ENCODE measurements around the gene FGF2.
"Not testable (repeated sequence)": the region's sequence is repeated elsewhere in the genome, so short reads cannot be mapped to it uniquely, and the experiment has no call there.

Gene FGF2

DNA sequence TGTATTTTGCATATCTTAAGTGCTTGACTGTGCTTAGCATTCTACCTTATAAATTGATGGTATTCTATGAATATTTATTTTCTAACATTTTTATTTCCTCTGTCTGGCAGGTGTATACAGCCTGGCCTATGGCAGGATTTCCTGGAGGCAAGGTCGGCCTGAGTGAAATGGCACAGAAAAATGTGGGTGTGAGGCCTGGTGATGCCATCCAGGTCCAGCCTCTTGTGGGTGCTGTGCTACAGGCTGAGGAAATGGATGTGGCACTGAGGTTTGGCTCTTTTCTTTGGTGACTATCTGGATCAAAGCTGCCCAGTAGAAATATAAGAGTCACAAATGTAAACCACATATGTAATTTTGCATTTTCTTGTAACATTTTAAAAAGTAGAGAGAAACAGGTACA, 102.3 kb downstream of the FGF2 start:
- TF ChIP-seq, protein P1, sequence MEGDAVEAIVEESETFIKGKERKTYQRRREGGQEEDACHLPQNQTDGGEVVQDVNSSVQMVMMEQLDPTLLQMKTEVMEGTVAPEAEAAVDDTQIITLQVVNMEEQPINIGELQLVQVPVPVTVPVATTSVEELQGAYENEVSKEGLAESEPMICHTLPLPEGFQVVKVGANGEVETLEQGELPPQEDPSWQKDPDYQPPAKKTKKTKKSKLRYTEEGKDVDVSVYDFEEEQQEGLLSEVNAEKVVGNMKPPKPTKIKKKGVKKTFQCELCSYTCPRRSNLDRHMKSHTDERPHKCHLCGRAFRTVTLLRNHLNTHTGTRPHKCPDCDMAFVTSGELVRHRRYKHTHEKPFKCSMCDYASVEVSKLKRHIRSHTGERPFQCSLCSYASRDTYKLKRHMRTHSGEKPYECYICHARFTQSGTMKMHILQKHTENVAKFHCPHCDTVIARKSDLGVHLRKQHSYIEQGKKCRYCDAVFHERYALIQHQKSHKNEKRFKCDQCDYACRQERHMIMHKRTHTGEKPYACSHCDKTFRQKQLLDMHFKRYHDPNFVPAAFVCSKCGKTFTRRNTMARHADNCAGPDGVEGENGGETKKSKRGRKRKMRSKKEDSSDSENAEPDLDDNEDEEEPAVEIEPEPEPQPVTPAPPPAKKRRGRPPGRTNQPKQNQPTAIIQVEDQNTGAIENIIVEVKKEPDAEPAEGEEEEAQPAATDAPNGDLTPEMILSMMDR (conservative IDR thresholded peaks at IDR 0.05; ENCODE audit: low read depth, low read length): no peak

GRCh38 chr4:122930862-122931261, 104.2 kb downstream of the FGF2 start:
- TF ChIP-seq, protein P1 (conservative IDR thresholded peaks at IDR 0.05; ENCODE audit: low read depth, low read length): peak; percentile 12
- no peak for DNase-seq (ENCODE audit: low read depth)
- H3K4me3 ChIP-seq (ENCODE audit: low read length): no peak overlapping the region

More for the DNA sequence above, 102.3 kb downstream of the FGF2 start:
- no peak for DNase-seq (ENCODE audit: low read depth)
- no peak overlapping the region for H3K4me3 ChIP-seq (ENCODE audit: low read length)

DNA sequence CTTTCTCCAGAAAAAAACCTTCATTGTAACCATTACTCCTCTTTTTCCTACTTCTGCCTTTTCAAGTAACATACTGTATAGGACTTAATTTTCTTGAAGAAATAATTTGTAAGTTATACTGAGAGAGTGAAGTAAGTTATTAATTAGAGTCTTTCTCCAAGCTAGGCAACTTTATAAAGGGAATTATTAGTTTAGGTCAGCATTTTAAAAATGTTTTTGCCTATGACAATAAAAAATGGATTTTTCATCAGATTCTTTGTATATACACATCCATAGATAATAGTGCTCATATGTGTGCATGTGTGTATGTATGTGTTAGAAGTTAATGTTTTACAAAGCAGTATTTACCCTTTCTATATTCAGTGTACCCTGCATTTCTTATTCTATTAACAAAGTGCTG, 106.1 kb downstream of the FGF2 start:
- TF ChIP-seq, protein P1 (conservative IDR thresholded peaks at IDR 0.05; ENCODE audit: low read depth, low read length): no peak
- H3K4me3 ChIP-seq (ENCODE audit: low read length): no peak overlapping the region
- DNase-seq (ENCODE audit: low read depth): no peak

DNA sequence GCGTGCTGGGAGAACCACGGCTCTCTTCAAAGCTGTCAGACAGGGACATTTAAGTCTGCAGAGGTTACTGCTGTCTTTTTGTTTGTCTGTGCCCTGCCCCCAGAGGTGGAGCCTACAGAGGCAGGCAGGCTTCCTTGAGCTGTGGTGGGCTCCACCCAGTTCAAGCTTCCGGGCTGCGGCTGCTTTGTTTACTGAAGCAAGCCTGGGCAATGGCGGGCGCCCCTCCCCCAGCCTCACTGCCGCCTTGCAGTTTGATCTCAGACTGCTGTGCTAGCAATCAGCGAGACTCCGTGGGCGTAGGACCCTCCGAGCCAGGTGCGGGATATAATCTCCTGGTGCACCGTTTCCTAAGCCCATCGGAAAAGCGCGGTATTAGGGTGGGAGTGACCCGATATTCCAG, 118.5 kb downstream of the FGF2 start:
- DNase-seq (ENCODE audit: low read depth); H3K4me3 ChIP-seq (ENCODE audit: low read length): not testable (repeated sequence)

DNA sequence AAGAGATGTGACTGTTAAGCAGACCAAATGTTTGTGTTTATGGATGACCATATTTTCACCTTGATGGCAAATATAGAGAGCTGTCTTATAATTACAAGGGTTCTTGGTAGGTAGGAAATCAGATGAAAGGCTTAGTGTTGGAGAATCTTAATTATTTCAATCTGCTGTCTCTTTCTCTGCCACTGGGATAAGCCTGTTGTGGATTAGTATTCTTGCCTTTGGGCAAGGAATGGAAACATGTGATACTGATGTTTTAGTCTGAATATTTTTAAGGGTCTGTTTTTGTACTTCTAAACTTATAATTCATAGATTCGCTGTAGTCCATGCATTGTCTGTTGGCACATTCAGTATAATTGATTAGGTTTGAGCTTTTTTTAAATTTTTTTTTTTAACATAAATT, 119.5 kb downstream of the FGF2 start:
- DNase-seq (ENCODE audit: low read depth): no peak
- H3K4me3 ChIP-seq (ENCODE audit: low read length): no peak overlapping the region
- TF ChIP-seq, protein P1 (conservative IDR thresholded peaks at IDR 0.05; ENCODE audit: low read depth, low read length): no peak
